Measurements from ENCODE around the gene RASSF7.
A peak's percentile ranks its signal among the peaks of the same experiment; 100 is the strongest.
"Not testable (repeated sequence)": the region's sequence is repeated elsewhere in the genome, so short reads cannot be mapped to it uniquely, and the experiment has no call there.

The RASSF7 gene

GRCh38 chr11:567629-568292, 7.0 kb downstream of the RASSF7 start:
- no peak for DNase-seq

- peak; percentile 93 for DNase-seq
These were observed 7.8 kb downstream of the RASSF7 start for GRCh38 chr11:568306-569157.

- DNase-seq: no peak
These were observed 8.6 kb downstream of the RASSF7 start for GRCh38 chr11:569158-569885.

GRCh38 chr11:571802-572185, 11.0 kb downstream of the RASSF7 start:
- no peak for DNase-seq

GRCh38 chr11:573146-573759, 12.5 kb downstream of the RASSF7 start:
- no peak for DNase-seq

GRCh38 chr11:574031-574570, 13.3 kb downstream of the RASSF7 start:
- DNase-seq: not testable (repeated sequence)

- DNase-seq: no peak
These were observed 14.0 kb downstream of the RASSF7 start for GRCh38 chr11:574632-575312.

- no peak for DNase-seq
These were observed 14.7 kb downstream of the RASSF7 start for GRCh38 chr11:575313-575995.

- DNase-seq: peak; percentile 93
These were observed 15.4 kb downstream of the RASSF7 start, which contains the start of gene PHRF1 for GRCh38 chr11:575996-576768. TSS of gene PHRF1 (plus strand) at chr11:576470. CDS start at chr11:581513, 5,043 bp downstream.

GRCh38 chr11:576811-577610, 16.2 kb downstream of the RASSF7 start:
- no peak for DNase-seq

GRCh38 chr11:577611-577894, 16.8 kb downstream of the RASSF7 start:
- no peak for DNase-seq

GRCh38 chr11:578276-579035, 17.7 kb downstream of the RASSF7 start:
- DNase-seq: no peak

- no peak for DNase-seq
These were observed 19.2 kb downstream of the RASSF7 start for GRCh38 chr11:579830-580601.

GRCh38 chr11:581342-581741, 20.6 kb downstream of the RASSF7 start:
- DNase-seq: no peak

- DNase-seq: no peak
These were observed 21.0 kb downstream of the RASSF7 start for GRCh38 chr11:581752-582151.

GRCh38 chr11:584287-584686, 23.5 kb downstream of the RASSF7 start:
- no peak for DNase-seq

GRCh38 chr11:586376-587316, 25.9 kb downstream of the RASSF7 start:
- no peak for DNase-seq
